Thoracic aorta (tissue), 2 donors: ENCODE results near the gene MYO1D. TPM values are rescaled to one million over a fixed set of nuclear protein-coding genes. Genes with fewer than 3 reads are reported as not detected.
A peak's percentile ranks its signal among the peaks of the same experiment; 100 is the strongest.

ENCODE experiments used
- ATAC-seq: fragments of 150-250 bp; one replicate; pipeline ENCODE4 v1.8.0; 2017; ENCODE audit warnings: low read depth; ENCODE audit not compliant: insufficient number of reproducible peaks, low FRiP score
- DNase-seq: peaks from one replicate; pipeline ENCODE4 v3.0.0-alpha.2; 2020; ENCODE audit warnings: low spot score
- H3K27ac ChIP-seq, 2 donors: fragments of 200-600 bp; sonication (generic); 1 replicate in 1 of 2; 2 replicates in 1 of 2; pipeline ENCODE4 v1.5.1; 2016; ENCODE audit warnings: mild to moderate bottlenecking in 2 of 2, moderate library complexity in 2 of 2
- H3K27me3 ChIP-seq: fragments of 200-600 bp; sonication (generic); replicated peaks from 2 replicates; pipeline ENCODE4 v1.6.0; 2016; ENCODE audit warnings: mild to moderate bottlenecking; ENCODE audit not compliant: insufficient read depth
- H3K36me3 ChIP-seq: fragments of 200-600 bp; sonication (generic); one replicate; pipeline ENCODE4 v1.5.1; 2016
- H3K4me1 ChIP-seq, 2 donors: fragments of 200-600 bp; sonication (generic); 1 replicate in 1 of 2; 2 replicates in 1 of 2; pipeline versions ENCODE4 v1.5.1 to v1.6.0; 2016; ENCODE audit warnings: low read depth in 2 of 2, mild to moderate bottlenecking in 1 of 2; ENCODE audit not compliant: control insufficient read depth in 1 of 2
- H3K4me3 ChIP-seq: fragments of 200-600 bp; sonication (generic); 2 replicates; pipeline ENCODE4 v1.5.1; 2016; ENCODE audit warnings: mild to moderate bottlenecking
- H3K9me3 ChIP-seq: fragments of 200-600 bp; sonication (generic); 2 replicates; pipeline ENCODE4 v1.5.1; 2016
- CTCF ChIP-seq: fragments of 200-600 bp; sonication (generic); IDR thresholded peaks from one replicate; pipeline ENCODE4 v1.5.1; 2019; ENCODE audit warnings: antibody characterized with exemption
- total RNA-seq, 2 donors: library from RNA; depleted of rRNA; stranded (reverse); fragments of >200 nt; gene quantifications; one replicate each; pipeline versions ENCODE4 v1.1.0 to v1.2.3, GENCODE V29; 2016

MYO1D gene
- total RNA-seq, 2 donors from 2014 or later = 257 to 370 TPM

DNA sequence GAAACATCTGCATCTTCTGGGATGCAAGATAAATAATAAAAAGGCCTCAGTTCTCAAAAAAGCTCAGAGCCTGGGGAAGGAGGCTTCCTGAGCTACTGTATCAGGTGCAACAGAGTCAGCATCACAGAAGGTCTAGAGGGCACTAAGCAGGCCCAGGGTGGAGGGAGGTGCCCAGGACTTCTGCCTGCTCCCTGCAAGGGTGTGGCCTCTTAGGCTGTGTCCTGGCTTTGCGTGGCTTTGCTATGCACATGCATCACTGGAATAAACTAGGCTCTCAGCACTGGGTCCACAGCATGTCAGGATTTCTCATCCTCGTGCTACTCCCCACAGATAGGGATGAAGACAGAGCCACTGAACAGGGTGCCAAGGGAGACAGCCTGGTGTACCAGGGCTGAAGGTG, 364.6 kb downstream of the MYO1D start:
- DNase-seq (no peak), ATAC-seq (no peak)
- H3K9me3 ChIP-seq = no peaks in the 10 kb centered on the region
- no peaks in the 10 kb centered on the region for H3K27me3 ChIP-seq
- no peak overlapping the region for H3K4me3 ChIP-seq
- no peaks in the 10 kb centered on the region for H3K4me1 ChIP-seq
- H3K36me3 ChIP-seq = no peaks in the 10 kb centered on the region
- TF ChIP-seq CTCF = no peak
- no peak overlapping the region for H3K27ac ChIP-seq

- TF ChIP-seq CTCF = no peak
- no peak for ATAC-seq
- Histone ChIP-seq H3K36me3 (no peaks in the 10 kb centered on the region), H3K4me3 (no peak overlapping the region), H3K9me3 (no peaks in the 10 kb centered on the region), H3K27ac (no peak overlapping the region), H3K27me3 (no peaks in the 10 kb centered on the region), H3K4me1 (no peaks in the 10 kb centered on the region)
- DNase-seq = no peak
Observed at GRCh38 chr17:32510466-32510865, 366.5 kb downstream of the MYO1D start.

GRCh38 chr17:32508926-32509325, 368.0 kb downstream of the MYO1D start:
- Histone ChIP-seq H3K4me1 (peaks cover 0 to 4% of the 10 kb centered on the region in 2 donors), H3K36me3 (no peaks in the 10 kb centered on the region), H3K9me3 (no peaks in the 10 kb centered on the region), H3K27me3 (no peaks in the 10 kb centered on the region), H3K27ac (no peak overlapping the region), H3K4me3 (no peak overlapping the region)
- TF ChIP-seq CTCF = no peak
- DNase-seq = no peak
- no peak for ATAC-seq

- DNase-seq = no peak
- Histone ChIP-seq H3K27me3 (no peaks in the 10 kb centered on the region), H3K9me3 (no peaks in the 10 kb centered on the region), H3K36me3 (no peaks in the 10 kb centered on the region), H3K4me3 (no peak overlapping the region), H3K27ac (peak overlapping the region in 1 of 2 donors; percentile 50), H3K4me1 (peaks cover 0 to 16% of the 10 kb centered on the region in 2 donors)
- TF ChIP-seq CTCF = no peak
- no peak for ATAC-seq
Observed at GRCh38 chr17:32504166-32504990, 372.5 kb downstream of the MYO1D start.

- Histone ChIP-seq H3K27ac (peak overlapping the region in 1 of 2 donors; percentile 50), H3K36me3 (no peaks in the 10 kb centered on the region), H3K4me3 (no peak overlapping the region), H3K4me1 (peaks cover 0 to 16% of the 10 kb centered on the region in 2 donors), H3K9me3 (no peaks in the 10 kb centered on the region), H3K27me3 (no peaks in the 10 kb centered on the region)
- no peak for TF ChIP-seq CTCF
- no peak for DNase-seq
- ATAC-seq = no peak
Observed at GRCh38 chr17:32503251-32504165, 373.4 kb downstream of the MYO1D start.
